HepG2 (cell line): ENCODE data around the gene SH3GL1. TPM values are rescaled to one million over a fixed set of nuclear protein-coding genes. Genes with fewer than 3 reads are reported as not detected.

ENCODE experiments used
- ARID2 ChIP-seq: sonication (generic); formaldehyde crosslinking; IDR thresholded peaks from 2 replicates; pipeline ENCODE4 v1.8.1; 2022; ENCODE audit warnings: mild to moderate bottlenecking, missing genetic modification reagents, borderline replicate concordance
- FOSL2 ChIP-seq: sonication (generic); formaldehyde crosslinking; IDR thresholded peaks from 2 replicates; pipeline ENCODE4 v1.4.0; 2020; ENCODE audit warnings: missing genetic modification reagents
- FOXA3 ChIP-seq: IDR thresholded peaks from 2 replicates; pipeline ENCODE4 v1.6.1; 2016; ENCODE audit warnings: missing genetic modification reagents, missing compliant biosample characterization
- FOXJ3 ChIP-seq: sonication (generic); formaldehyde crosslinking; IDR thresholded peaks from 2 replicates; pipeline ENCODE4 v1.4.0; 2020; ENCODE audit warnings: missing genetic modification reagents, mild to moderate bottlenecking, borderline replicate concordance
- HNF4A ChIP-seq: sonication (generic); formaldehyde crosslinking; IDR thresholded peaks from 2 replicates; pipeline ENCODE4 v1.4.0; 2020; ENCODE audit warnings: missing genetic modification reagents
- KDM6A ChIP-seq: IDR thresholded peaks from 2 replicates; pipeline ENCODE4 v1.6.1; 2016; ENCODE audit warnings: low read depth
- MLX ChIP-seq: IDR thresholded peaks from 2 replicates; pipeline ENCODE4 v1.6.1; 2016
- NR2F6 ChIP-seq, 2 experiments: IDR thresholded peaks; 2 replicates each; pipeline ENCODE4 v1.6.1; 2016; ENCODE audit warnings: antibody characterized with exemption in 1 of 2, mild to moderate bottlenecking in 1 of 2
- PAXIP1 ChIP-seq: sonication (generic); formaldehyde crosslinking; conservative IDR thresholded peaks from 2 replicates; pipeline ENCODE4 v1.4.0; 2020; ENCODE audit warnings: mild to moderate bottlenecking, missing genetic modification reagents, moderate library complexity
- POLR2G ChIP-seq: fragments of 200-400 bp; formaldehyde crosslinking; IDR thresholded peaks from 2 replicates; pipeline ENCODE4 v1.6.1; 2018; ENCODE audit warnings: mild to moderate bottlenecking, low read depth, low read length, moderate library complexity
- SAP130 ChIP-seq: IDR thresholded peaks from 2 replicates; pipeline ENCODE4 v1.6.1; 2016; ENCODE audit warnings: low read depth
- SMC3 ChIP-seq: IDR thresholded peaks from 2 replicates; pipeline ENCODE4 v1.6.1; 2011; ENCODE audit warnings: low read length, improper control_type of control experiment
- U2AF1 ChIP-seq: fragments of 200-400 bp; formaldehyde crosslinking; optimal IDR thresholded peaks from 2 replicates; pipeline ENCODE3; 2017; ENCODE audit warnings: mild to moderate bottlenecking, low read depth, low read length
- ZNF337 ChIP-seq: sonication (generic); formaldehyde crosslinking; IDR thresholded peaks from 2 replicates; pipeline ENCODE4 v1.5.1; 2020; ENCODE audit warnings: missing genetic modification reagents, low read depth, mild to moderate bottlenecking, borderline replicate concordance
- ZNF629 ChIP-seq: sonication (generic); formaldehyde crosslinking; conservative IDR thresholded peaks from 2 replicates; pipeline ENCODE4 v1.5.0; 2020; ENCODE audit warnings: missing genetic modification reagents
- polyA plus RNA-seq, 8 experiments: library from polyadenylated mRNA; depleted of rRNA in 3 of 8; stranded (reverse) in 7 of 8; unstranded in 1 of 8; fragments of >200 nt; fragmentation: Illumina TruSeq in 4 of 8; extraction: Trizol in 4 of 8; gene quantifications; 2 replicates each; pipeline versions ENCODE4 v1.2.1 to v1.2.3, GENCODE V29; 2011 to 2016; ENCODE audit warnings: low read depth in 4 of 8, missing spikeins in 1 of 8, mixed read lengths in 1 of 8; ENCODE audit not compliant: insufficient read depth in 1 of 8
- total RNA-seq, 5 experiments: library from RNA; depleted of rRNA; stranded (reverse); fragments of >200 nt; fragmentation: Illumina TruSeq; extraction: Trizol; gene quantifications; 2 replicates each; pipeline ENCODE4 v1.2.3, GENCODE V29; 2016; ENCODE audit warnings: low read depth in 1 of 5
- TF ChIP-seq, protein P1 (sequence below): sonication (generic); formaldehyde crosslinking; IDR thresholded peaks from 2 replicates; pipeline ENCODE4 v1.4.0; 2020; ENCODE audit warnings: missing genetic modification reagents
- TF ChIP-seq, protein P2 (sequence below): sonication (generic); formaldehyde crosslinking; IDR thresholded peaks from 2 replicates; pipeline ENCODE4 v1.8.0; 2022; ENCODE audit warnings: missing genetic modification reagents, mild to moderate bottlenecking, borderline replicate concordance
- TF ChIP-seq, protein P3 (sequence below), 2 experiments: fragments of 450-650 bp in 1 of 2; sonication (generic) in 1 of 2; formaldehyde crosslinking; IDR thresholded peaks; 2 replicates each; pipeline versions ENCODE4 v1.5.0 to v1.8.0; 2020 to 2022; ENCODE audit warnings: mild to moderate bottlenecking in 1 of 2, missing genetic modification reagents in 1 of 2

The SH3GL1 gene
- total and polyA plus RNA-seq, 2 of the 13 experiments (the other 11 are each of a cell fraction or from before 2014, with no cell fraction given) = 33.0 to 45.1 TPM

DNA sequence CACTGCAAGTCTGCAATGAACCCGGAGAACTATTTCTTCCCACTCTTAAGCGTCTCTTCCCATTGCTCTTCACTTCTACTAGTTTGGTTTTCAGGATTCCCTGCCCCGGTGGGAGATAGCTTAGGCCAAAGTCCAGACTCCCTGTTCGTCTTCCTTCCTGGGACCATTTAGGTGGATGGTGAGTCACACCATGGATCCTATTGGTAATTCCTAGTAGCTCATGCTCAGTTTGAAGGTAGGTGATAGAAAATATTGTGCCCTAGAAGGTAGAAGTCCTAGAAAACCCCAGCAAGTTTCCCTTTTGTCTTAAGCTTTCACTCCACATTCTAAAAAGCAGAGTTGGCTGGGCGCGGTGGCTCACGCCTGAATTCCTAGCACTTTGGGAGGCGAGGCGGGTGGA, 15.9 kb upstream of the SH3GL1 start (continued):
- TF ChIP-seq, protein P1, sequence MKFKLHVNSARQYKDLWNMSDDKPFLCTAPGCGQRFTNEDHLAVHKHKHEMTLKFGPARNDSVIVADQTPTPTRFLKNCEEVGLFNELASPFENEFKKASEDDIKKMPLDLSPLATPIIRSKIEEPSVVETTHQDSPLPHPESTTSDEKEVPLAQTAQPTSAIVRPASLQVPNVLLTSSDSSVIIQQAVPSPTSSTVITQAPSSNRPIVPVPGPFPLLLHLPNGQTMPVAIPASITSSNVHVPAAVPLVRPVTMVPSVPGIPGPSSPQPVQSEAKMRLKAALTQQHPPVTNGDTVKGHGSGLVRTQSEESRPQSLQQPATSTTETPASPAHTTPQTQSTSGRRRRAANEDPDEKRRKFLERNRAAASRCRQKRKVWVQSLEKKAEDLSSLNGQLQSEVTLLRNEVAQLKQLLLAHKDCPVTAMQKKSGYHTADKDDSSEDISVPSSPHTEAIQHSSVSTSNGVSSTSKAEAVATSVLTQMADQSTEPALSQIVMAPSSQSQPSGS (CRISPR knock-in tag) = no peak
- no peak for TF ChIP-seq ARID2 (CRISPR knock-in tag)
- no peak for TF ChIP-seq U2AF1
- peak; percentile 63 for TF ChIP-seq PAXIP1 (CRISPR knock-in tag)
- peak; percentile 44; the same call in 1 of the 2 replicates for TF ChIP-seq KDM6A (CRISPR knock-in tag)
- TF ChIP-seq, protein P2, sequence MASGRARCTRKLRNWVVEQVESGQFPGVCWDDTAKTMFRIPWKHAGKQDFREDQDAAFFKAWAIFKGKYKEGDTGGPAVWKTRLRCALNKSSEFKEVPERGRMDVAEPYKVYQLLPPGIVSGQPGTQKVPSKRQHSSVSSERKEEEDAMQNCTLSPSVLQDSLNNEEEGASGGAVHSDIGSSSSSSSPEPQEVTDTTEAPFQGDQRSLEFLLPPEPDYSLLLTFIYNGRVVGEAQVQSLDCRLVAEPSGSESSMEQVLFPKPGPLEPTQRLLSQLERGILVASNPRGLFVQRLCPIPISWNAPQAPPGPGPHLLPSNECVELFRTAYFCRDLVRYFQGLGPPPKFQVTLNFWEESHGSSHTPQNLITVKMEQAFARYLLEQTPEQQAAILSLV (CRISPR knock-in tag) = no peak
- peak; percentile 10; the same call in 1 of the 2 replicates for TF ChIP-seq SMC3
- 0 out of 2 replicates have a peak, but pooled peaks have one; percentile 24 for TF ChIP-seq MLX
- 0 out of 2 replicates have a peak, but pooled peaks have one; percentile 23 for TF ChIP-seq FOXJ3 (CRISPR knock-in tag)
- TF ChIP-seq, protein P3, sequence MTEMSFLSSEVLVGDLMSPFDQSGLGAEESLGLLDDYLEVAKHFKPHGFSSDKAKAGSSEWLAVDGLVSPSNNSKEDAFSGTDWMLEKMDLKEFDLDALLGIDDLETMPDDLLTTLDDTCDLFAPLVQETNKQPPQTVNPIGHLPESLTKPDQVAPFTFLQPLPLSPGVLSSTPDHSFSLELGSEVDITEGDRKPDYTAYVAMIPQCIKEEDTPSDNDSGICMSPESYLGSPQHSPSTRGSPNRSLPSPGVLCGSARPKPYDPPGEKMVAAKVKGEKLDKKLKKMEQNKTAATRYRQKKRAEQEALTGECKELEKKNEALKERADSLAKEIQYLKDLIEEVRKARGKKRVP (CRISPR knock-in tag; IDR thresholded peaks at IDR 0.05) = peak in 1 of 2 experiments; percentile 36; a peak in 1 of 4 replicates
- TF ChIP-seq FOSL2 (CRISPR knock-in tag) = peak; percentile 94
- no peak for TF ChIP-seq ZNF337 (CRISPR knock-in tag)
- TF ChIP-seq NR2F6 (IDR thresholded peaks at IDR 0.05) = no peak
- no peak for TF ChIP-seq NR2F6 (CRISPR knock-in tag; IDR thresholded peaks at IDR 0.05)
- TF ChIP-seq ZNF629 = 0 out of 2 replicates have a peak, but pooled peaks have one; percentile 10
- peak; percentile 42; the same call in 1 of the 2 replicates for TF ChIP-seq SAP130
- peak; percentile 42; the same call in 1 of the 2 replicates for TF ChIP-seq FOXA3 (CRISPR knock-in tag)
- TF ChIP-seq POLR2G = 0 out of 2 replicates have a peak, but pooled peaks have one; percentile 26
- TF ChIP-seq HNF4A (CRISPR knock-in tag) = peak; percentile 82
